RPMI8226 (cell line): Measurements from ENCODE around the gene MFNG.

Experiments
- DNase-seq: peaks from one replicate; pipeline ENCODE4 v3.0.0-alpha.2; 2015

Gene MFNG

GRCh38 chr22:37511395-37512104 is 25.4 kb upstream of the MFNG start:
- DNase-seq: no peak

- DNase-seq: no peak
Observed at GRCh38 chr22:37510091-37510490, 23.9 kb upstream of the MFNG start.

GRCh38 chr22:37509059-37509860 is 23.1 kb upstream of the MFNG start:
- no peak for DNase-seq

- DNase-seq: no peak
Observed at GRCh38 chr22:37508431-37508992, 22.3 kb upstream of the MFNG start.

GRCh38 chr22:37507731-37508130 is 21.5 kb upstream of the MFNG start:
- no peak for DNase-seq

GRCh38 chr22:37505989-37506388 is 19.8 kb upstream of the MFNG start:
- DNase-seq: no peak

GRCh38 chr22:37505565-37505964 is 19.4 kb upstream of the MFNG start:
- DNase-seq: no peak

- no peak for DNase-seq
Observed at GRCh38 chr22:37504964-37505363, 18.8 kb upstream of the MFNG start.

DNA sequence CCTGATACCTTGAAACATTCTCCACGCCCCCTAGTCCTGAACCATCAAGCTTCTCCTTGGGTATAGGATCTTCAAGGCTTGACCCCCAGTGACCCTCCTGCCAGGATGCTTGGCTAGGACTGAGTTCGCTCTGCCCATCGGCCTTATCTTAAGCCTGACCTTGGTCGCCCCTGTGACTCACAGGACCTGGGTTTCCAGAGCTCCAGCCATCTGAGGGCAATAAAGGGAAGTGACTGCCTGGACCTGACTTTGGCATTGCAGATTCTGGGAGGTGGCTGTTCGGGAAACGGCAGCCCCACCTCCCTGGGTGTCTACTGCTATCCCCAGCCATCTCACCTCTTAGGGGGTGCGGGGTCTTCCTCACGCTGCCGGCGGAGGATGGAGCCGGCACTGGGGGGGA is 17.7 kb upstream of the MFNG start:
- no peak for DNase-seq

DNA sequence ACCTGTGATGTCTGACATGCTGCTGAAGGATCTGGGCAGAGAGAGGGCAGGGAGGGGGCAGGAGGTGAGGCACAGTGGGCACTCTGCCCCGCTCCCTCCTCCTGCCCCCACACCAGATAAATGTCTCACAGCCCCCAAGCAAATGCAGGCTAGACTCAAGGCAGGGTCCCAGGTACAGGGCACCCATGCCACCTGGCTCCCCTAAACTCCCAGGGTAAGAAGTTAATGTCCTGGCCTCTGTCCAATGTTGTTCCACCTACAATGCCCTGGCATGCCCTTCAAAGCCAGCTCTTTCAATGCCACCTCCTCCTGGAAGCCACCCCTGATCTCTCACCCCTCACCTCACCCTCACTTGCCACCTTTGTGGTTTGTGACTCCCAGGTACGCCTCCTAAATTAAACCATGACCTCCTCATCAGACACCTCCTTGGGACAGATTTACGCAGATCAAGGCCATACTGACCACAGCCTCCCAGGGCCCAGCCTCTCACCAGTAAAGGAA is 17.0 kb upstream of the MFNG start:
- DNase-seq: no peak

- no peak for DNase-seq
Observed at GRCh38 chr22:37502342-37503182, 16.4 kb upstream of the MFNG start.

DNA sequence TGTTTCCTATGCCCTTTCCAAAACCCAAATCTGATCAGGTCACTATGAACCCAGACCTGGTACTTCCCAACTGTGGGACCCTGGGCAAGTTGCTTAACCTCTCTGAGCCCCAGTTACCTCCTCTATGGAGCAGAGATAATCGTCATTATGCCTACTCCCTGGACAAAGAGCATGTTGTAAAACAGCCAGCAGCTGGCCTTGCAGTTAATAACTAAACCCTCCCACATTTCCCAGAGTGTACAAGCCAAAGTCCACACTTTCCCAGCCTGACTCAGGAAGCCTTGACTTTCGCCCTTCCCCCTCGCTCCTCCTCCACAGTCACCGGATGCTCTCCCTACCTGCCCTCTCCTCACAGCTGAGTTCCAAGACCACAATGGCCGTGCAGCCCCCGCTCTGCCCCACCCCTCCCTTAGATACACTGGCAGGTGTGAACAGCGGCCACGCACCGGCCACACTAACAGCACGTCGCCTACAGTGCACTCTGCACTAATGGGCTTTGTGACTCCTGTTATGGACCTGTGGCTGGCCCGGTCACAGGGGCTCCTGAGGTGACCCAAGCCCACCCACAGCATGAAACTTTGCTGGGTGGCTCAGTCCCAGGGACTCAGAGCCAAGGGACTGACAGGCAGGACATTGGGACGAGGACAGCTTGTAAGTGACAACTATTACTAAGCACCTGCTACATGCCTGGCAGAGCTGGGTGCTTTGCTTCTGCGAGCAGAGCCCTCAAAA is 15.6 kb upstream of the MFNG start:
- no peak for DNase-seq

GRCh38 chr22:37500745-37501609 is 14.8 kb upstream of the MFNG start:
- DNase-seq: no peak

DNA sequence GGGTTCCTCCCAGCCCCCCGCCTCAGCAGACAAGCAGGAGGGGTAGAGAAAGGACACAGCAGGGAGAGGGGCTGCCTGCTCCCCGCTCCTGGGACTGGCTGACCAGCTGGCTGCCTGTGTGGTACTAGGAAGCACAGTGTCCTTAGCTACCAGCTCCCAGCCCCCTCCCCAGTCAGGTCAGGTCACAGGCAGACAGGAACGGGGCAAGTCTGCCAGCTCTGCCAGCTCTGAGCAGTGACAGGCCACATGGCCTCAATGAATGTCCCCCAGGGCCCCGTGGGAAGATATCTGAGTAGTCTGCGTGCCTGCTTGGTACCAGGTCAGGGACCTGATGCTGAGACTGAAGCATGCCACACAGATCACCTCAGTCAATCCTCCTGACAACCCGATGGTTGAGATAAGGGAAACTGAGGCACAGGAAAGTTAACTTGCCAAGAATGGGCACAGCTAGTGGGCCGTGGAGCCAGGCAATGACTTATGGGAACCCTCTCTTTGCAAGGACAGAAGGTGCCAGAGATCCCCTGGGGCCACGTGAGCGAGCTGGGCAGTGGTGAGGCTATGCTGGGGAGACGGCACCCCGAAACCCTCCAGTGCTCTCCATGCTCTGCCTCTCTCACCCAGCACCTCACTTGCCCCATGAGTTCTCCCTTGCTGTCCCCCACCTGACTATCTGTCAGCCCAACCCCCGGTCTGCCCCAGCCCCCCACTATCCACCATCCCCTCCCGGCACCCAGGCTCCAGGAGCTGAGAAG is 13.8 kb upstream of the MFNG start:
- no peak for DNase-seq

DNA sequence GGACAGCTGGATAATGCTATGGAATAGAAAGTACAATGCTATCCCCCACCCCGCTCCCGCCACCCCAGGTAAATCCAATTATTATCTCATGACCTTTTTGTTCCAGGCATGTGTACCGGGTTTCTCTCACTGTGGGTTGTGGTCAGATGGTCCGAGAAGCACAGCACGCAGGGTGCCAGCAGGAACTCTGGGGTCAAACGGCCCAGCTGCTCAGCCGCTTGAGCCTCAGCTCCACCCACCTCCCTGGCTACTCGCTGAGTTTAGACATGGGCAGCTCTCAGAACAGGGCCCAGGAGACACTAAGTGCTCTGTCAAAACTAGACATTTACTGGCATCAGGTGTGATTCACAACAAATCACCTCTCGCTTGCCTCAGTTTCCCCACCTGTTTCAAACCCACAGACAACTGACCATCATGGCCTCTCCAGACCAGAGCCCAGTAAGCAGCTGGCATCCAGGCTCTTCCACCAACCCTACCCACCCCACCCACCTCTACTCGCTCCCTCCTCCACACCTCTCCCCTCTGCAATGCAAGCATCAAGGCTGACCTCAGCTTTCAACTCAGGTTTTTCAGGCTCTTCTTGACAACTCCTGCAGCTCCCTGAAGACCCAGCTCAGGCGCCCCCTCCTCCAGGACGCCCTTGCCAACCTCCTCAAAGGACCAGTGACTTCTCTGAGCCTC is 13.0 kb upstream of the MFNG start:
- DNase-seq: no peak

DNA sequence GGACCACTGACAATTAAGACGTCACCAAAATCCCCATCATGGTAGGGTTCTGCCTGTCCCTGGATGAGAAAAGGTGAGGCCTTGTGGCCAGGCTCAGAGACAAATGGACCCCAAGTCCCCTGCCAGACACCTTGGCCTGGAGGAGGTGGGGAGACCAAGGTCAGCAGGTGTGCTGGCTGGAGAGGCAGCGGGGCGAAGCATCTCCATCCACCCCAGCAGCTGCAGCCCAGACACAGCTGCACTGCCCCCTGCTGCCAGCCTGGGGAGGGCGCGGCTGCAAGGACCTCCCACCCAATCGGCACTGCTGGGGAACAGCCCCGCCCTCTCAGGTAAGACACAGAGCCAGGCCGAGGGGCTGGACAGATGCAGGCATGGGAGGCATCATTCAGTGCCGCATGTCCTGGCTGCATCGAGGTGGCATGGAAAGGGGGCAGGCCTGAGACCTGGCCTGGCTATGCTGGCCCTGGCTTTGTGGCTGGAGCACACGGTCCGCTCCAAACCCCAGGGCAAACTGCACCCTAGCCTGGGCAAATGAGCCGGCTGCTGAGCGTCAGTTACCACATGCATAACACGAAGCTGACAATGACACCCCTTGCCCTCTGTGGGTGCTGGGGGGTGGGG is 12.2 kb upstream of the MFNG start:
- DNase-seq: peak; percentile 66

GRCh38 chr22:37497062-37497599 is 10.9 kb upstream of the MFNG start:
- no peak for DNase-seq

DNA sequence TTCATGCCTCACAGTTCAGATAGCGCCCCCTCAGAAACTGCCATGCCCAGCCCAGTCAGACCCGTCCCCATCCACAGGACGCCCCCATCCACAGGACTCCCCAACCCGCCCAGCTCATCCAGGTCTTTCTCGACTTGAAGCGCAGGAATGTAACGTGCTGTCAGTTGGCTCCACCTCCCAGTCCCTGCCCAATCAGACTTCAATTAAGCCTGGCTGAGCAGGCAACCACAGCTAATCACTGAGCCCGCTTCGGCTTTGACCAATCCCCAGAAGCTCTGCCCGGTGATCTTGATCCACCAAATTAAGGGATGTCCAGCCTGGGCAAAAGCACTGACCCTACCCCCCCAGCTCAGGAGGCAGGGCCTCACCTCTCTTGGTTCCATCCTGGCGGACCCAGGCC is 10.5 kb upstream of the MFNG start:
- DNase-seq: no peak

GRCh38 chr22:37493979-37494378 is 7.8 kb upstream of the MFNG start:
- DNase-seq: no peak
